Panc1 (cell line): ENCODE results near the gene FLACC1.

ENCODE experiments used
- POLR2AphosphoS5 ChIP-seq: IDR thresholded peaks from 2 replicates; pipeline ENCODE4 v1.6.1; 2012; ENCODE audit warnings: mild to moderate bottlenecking, low read depth, low read length, moderate library complexity
- TF ChIP-seq, protein P1 (sequence below): fragments of 450-650 bp; IDR thresholded peaks from 2 replicates; pipeline ENCODE4 v1.5.1; 2017; ENCODE audit warnings: mild to moderate bottlenecking
- TF ChIP-seq, protein P2 (sequence below), 2 experiments: IDR thresholded peaks; 2 replicates each; pipeline ENCODE4 v1.6.1; 2011 to 2012; ENCODE audit warnings: low read depth in 2 of 2, control low read depth in 1 of 2, low read length in 1 of 2, mild to moderate bottlenecking in 1 of 2, moderate library complexity in 1 of 2; ENCODE audit not compliant: insufficient read depth in 1 of 2

DNA sequence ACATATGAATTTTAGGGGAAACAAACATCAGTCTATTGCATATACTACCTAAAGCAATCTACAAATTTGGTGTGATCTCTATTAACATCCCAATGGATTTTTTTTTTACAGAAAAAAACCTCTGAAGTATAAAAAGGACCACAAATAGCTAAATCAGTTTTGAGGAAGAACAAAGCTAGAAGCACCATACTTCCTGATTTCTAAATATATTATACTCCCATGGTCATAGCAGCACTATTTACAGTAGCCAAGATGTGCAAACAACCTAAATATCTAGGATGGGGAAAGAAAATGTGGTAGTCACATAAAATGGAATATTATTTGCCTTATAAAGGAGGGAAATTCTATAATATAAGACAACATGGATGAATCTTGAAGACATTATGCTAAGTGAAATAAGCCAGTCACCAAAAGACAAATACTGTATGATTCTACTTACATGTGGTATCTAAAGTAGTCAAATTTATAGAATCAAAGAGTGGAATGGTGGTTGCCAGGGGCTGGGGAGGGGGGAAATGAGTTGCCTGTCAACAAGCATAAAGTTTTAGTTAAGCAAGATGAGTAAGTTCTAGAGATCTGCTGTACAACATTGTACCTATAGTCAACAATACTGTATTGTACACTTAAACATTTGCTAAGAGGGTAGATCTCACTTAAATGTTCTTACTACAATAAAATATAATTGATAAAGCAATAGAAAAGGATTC is 114.4 kb downstream of the FLACC1 start:
- no peak for TF ChIP-seq POLR2AphosphoS5
- TF ChIP-seq, protein P1, sequence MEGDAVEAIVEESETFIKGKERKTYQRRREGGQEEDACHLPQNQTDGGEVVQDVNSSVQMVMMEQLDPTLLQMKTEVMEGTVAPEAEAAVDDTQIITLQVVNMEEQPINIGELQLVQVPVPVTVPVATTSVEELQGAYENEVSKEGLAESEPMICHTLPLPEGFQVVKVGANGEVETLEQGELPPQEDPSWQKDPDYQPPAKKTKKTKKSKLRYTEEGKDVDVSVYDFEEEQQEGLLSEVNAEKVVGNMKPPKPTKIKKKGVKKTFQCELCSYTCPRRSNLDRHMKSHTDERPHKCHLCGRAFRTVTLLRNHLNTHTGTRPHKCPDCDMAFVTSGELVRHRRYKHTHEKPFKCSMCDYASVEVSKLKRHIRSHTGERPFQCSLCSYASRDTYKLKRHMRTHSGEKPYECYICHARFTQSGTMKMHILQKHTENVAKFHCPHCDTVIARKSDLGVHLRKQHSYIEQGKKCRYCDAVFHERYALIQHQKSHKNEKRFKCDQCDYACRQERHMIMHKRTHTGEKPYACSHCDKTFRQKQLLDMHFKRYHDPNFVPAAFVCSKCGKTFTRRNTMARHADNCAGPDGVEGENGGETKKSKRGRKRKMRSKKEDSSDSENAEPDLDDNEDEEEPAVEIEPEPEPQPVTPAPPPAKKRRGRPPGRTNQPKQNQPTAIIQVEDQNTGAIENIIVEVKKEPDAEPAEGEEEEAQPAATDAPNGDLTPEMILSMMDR = no peak
- TF ChIP-seq, protein P2, sequence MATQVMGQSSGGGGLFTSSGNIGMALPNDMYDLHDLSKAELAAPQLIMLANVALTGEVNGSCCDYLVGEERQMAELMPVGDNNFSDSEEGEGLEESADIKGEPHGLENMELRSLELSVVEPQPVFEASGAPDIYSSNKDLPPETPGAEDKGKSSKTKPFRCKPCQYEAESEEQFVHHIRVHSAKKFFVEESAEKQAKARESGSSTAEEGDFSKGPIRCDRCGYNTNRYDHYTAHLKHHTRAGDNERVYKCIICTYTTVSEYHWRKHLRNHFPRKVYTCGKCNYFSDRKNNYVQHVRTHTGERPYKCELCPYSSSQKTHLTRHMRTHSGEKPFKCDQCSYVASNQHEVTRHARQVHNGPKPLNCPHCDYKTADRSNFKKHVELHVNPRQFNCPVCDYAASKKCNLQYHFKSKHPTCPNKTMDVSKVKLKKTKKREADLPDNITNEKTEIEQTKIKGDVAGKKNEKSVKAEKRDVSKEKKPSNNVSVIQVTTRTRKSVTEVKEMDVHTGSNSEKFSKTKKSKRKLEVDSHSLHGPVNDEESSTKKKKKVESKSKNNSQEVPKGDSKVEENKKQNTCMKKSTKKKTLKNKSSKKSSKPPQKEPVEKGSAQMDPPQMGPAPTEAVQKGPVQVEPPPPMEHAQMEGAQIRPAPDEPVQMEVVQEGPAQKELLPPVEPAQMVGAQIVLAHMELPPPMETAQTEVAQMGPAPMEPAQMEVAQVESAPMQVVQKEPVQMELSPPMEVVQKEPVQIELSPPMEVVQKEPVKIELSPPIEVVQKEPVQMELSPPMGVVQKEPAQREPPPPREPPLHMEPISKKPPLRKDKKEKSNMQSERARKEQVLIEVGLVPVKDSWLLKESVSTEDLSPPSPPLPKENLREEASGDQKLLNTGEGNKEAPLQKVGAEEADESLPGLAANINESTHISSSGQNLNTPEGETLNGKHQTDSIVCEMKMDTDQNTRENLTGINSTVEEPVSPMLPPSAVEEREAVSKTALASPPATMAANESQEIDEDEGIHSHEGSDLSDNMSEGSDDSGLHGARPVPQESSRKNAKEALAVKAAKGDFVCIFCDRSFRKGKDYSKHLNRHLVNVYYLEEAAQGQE (IDR thresholded peaks at IDR 0.05; ENCODE audit: insufficient read depth in 1 of 2, low read depth in 2 of 2, low read length in 1 of 2) = no peak
